Cardiac fibroblast (primary cell): ENCODE data around the gene CD9.
A peak's percentile ranks its signal among the peaks of the same experiment; 100 is the strongest.

Experiments
- DNase-seq, 2 donors: peaks; one replicate each; pipeline versions ENCODE4 v3.0.0 to v3.0.0-alpha.2; 2010; ENCODE audit warnings: low read depth in 2 of 2
- H3K4me3 ChIP-seq, 2 donors: replicated peaks in 1 of 2; 1 replicate in 1 of 2; 2 replicates in 1 of 2; pipeline ENCODE4 v1.5.1; 2011; ENCODE audit warnings: low read depth in 2 of 2, low read length in 2 of 2, mild to moderate bottlenecking in 2 of 2, moderate library complexity in 1 of 2
- TF ChIP-seq, protein P1 (sequence below): IDR thresholded peaks from one replicate; pipeline ENCODE4 v1.5.1; 2011; ENCODE audit warnings: low read depth, mild to moderate bottlenecking, low read length, inconsistent platforms

Gene CD9

GRCh38 chr12:6225630-6226001, 25.4 kb downstream of the CD9 start:
- no peak overlapping the region for H3K4me3 ChIP-seq
- TF ChIP-seq, protein P1, sequence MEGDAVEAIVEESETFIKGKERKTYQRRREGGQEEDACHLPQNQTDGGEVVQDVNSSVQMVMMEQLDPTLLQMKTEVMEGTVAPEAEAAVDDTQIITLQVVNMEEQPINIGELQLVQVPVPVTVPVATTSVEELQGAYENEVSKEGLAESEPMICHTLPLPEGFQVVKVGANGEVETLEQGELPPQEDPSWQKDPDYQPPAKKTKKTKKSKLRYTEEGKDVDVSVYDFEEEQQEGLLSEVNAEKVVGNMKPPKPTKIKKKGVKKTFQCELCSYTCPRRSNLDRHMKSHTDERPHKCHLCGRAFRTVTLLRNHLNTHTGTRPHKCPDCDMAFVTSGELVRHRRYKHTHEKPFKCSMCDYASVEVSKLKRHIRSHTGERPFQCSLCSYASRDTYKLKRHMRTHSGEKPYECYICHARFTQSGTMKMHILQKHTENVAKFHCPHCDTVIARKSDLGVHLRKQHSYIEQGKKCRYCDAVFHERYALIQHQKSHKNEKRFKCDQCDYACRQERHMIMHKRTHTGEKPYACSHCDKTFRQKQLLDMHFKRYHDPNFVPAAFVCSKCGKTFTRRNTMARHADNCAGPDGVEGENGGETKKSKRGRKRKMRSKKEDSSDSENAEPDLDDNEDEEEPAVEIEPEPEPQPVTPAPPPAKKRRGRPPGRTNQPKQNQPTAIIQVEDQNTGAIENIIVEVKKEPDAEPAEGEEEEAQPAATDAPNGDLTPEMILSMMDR, result no peak
- DNase-seq, result peak; percentile 26 to 40

DNA sequence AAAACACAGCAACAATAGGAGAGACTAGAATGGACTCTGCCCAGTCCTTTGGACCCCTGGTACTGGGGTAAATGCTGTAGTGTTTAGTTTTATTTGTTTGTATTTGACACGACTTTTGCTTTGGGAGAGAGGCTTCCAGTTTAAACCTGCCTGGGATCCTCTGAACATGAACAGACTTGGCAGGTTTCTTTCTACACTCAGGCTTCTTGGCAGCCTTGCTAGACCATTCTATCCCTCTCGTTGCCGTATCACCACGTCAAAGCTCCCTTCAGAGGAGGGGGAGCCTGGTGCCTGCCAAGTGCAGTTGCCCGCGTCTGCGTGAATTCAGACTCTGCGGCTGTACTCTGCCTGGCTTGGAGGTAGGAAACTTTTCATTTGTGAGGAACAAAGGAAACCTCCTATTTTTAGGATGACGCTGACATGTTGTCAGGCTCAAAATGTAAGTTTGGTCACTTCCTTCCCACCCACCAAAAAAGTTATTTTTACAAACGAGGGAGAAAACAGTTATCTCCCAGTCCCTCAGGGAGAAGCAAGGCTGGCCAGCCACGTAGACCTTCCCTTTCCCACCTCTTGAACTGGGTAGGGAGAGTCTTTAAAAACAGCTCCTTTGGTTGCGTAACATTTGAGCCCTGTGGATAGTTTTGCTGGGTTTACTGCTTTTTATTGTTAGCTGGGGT, 25.9 kb downstream of the CD9 start:
- peak; percentile 76 to 98 for DNase-seq
- H3K4me3 ChIP-seq, result peak overlapping the region in 1 of 2 donors; percentile 21
- TF ChIP-seq, protein P1, result no peak

GRCh38 chr12:6226679-6227051, 26.5 kb downstream of the CD9 start:
- TF ChIP-seq, protein P1, result no peak
- H3K4me3 ChIP-seq, result peak overlapping the region in 1 of 2 donors; percentile 21
- no peak for DNase-seq

DNA sequence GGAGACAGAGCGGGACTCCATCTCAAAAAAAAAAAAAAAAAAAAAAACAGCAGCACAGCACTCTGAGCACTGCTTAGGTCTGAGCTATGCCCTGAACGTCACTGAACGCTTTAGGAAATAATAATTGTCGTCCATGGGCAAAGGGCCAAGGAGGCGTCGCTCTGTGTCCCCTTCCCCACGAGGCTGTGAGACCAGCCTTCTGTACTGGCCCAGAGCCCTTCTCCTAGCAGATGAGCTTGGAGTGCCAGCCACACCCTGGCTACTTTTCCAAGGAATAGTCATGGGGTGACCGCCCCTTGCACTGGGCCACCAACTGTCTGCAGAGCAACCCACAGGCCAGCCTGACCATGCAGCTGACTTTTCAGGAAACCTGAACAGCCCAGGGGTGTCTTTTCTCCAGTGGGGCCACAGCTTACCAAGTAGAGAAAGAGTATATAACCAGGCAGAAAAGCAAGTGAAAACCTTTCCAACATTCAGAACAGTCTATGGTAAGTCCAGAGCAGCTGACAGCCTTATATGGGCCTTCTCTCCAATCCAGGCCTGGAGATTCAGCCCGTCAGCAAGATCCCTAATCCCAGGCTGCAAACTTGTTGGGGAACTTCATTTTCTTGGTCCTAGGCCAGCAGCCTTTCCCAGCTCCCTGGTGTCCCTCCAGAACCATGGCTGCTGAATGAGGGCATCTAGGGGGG, 28.5 kb downstream of the CD9 start:
- no peak for DNase-seq
- TF ChIP-seq, protein P1, result no peak

DNA sequence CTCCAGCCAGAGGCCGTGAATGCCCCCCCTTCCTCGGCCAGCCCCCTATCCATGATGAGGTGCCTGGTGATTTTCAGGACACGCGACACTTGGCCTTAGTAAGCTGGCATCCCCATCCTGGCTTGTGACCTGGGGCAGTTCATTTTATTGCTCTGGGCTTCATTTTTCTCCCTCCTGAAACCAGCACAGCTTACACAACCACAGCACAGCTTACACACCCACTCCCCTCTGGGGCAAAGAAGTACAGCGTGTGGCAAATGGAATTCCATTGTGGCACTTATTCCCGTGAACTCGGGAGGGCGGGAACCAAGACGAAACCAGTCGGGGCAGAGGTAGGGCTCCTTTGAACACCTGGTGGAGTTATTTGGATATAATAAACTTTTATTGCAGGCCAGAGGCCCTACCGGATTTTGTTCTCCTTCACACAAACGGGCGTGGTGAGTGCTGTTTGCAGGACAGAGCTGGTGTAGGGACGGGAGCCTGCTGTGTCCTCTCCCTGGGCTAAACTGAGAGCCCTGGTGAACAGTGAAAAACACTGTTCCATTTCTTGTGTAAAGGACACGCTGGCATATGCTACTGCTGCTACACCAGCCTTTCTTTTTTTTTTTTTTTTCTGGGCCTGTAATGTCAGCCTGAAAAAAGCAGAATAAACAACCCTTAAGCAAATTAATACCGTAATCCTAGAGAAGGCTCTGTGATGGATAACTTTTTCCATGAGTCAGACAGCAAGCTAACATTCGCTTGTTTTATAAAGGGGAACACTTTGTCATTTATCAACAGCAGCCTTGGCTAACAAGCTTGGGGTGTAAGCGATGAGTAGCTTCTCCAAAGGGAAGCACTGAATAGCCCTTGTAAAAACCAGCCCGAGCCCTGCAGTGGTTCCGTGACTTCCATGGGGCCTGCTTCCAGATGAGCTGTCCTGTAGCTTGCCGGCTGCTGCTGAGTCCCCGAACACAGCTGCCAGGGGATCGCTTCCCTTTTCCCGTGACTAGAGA, 29.3 kb downstream of the CD9 start:
- TF ChIP-seq, protein P1, result no peak
- DNase-seq, result peak; percentile 66 to 84
- no peak overlapping the region for H3K4me3 ChIP-seq

More for the DNA sequence above, 28.5 kb downstream of the CD9 start:
- no peak overlapping the region for H3K4me3 ChIP-seq

DNA sequence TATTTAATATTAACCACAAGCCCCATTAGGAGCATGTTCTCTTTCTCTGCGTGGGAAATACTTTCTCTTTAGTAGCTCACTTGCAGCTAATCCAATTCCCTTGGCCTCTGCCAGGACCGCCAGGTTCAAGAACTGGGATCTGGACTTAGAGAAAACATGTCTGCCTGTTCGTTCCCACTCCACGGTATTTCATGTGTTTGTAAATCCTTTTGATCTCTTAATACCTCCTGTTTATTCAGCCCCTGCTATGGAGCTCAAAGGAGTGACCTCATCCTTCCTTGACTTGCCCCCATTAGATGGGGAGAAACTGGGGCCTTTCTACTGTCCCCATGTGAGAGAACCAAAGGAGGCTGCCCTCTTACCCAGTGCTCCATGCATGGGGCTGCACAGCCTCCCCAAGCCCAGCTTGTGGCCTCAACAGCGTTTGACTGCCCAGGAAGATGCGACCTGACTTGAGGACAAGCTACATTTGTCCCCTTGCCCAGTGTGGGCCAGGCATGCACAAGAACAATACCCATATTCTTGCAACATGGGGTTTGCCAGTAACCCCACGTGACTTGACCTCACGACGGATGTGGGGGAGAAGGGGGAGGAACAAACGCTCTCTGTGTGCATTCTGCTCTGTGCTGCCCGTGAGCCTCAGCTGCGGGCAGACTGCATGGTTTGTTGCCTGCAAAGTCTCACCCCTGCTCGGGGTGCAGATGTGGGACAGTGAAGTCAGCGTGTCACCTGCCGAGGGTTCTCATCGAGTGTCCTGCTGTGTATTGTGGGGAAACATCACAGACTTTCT, 30.3 kb downstream of the CD9 start:
- no peak overlapping the region for H3K4me3 ChIP-seq
- peak; percentile 61 for DNase-seq

More for the DNA sequence above, 30.3 kb downstream of the CD9 start:
- TF ChIP-seq, protein P1, result no peak
